GM19438 (cell line): ENCODE data around the gene ARHGAP45.
A peak's percentile ranks its signal among the peaks of the same experiment; 100 is the strongest.

Source experiments
- ATAC-seq: cut with Tn5 transposase; IDR thresholded peaks from one replicate; pipeline ENCODE4 v1.9.1; 2021; ENCODE audit warnings: low read depth; ENCODE audit not compliant: unreplicated experiment

ARHGAP45 gene

DNA sequence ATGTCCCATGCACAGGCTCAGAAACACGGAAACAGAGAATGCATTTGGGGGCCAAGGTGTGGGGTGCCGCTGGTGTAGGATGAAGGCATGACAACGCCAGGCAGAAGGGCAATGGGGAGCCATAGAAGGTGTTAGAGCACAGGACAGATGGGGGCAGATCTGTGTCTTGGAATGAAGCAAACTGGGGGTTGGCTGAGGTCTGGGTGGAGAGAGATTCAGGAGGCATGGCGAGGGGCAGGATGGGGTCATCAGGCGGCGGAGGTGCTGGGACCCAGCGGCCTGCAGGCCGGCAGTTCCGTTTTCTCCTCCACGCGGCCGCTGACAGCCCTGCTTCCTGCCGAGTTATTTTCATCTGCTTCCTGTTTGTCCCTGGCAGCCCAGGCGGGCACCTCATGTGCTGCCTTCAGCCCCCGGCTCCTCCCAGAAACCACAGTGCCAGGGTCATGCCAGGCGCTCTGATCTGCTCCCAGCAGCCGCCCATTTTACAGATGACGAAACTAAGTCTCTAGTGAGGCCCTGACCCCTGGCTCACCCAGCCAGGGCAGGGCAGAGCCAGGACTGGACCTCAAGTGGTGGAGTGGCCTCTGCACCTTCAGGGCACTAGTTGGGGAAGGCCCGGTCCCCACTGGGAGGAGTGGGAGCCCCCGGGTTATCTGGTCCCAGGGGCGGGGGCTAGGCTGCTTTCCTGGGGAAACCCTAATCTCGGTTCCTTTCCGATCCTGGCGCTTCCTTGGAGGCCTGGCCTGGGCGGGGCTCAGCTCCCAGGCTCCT, 2.2 kb downstream of the ARHGAP45 start:
- no peak for ATAC-seq

GRCh38 chr19:1070576-1070930, 3.6 kb downstream of the ARHGAP45 start:
- ATAC-seq = no peak

GRCh38 chr19:1070931-1071791, 4.2 kb downstream of the ARHGAP45 start:
- no peak for ATAC-seq

DNA sequence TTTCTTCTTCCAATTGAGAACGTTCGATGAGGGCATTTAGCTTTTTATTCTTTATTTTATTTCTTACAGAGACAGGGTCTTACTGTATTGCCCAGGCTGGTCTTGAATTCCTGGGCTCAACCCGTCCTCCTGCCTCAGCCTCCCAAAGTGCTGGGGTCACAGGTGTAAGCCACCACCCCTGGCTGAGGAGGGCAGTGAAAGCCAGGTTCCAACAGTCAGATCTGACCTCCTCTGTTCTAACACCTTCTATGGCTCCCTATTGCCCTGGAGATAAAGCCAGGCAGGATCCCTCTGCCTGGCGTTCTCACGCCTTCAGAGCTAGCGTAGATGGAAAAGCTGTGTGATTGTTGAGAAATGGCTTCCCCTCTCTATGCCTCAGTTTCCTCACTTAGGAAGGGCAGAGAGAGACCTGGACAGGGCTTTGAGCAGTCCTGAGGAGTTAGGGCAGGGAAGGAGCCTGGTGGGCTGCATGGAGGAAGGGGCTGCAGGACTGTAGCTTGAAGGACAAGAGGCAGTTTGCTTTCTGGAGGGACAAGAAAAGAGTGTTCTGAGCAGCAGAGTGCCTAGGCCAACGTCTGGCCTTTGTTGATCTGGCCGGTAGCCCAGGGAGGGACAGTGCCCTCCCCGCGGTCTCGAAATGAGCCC, 5.5 kb downstream of the ARHGAP45 start:
- ATAC-seq = no peak

DNA sequence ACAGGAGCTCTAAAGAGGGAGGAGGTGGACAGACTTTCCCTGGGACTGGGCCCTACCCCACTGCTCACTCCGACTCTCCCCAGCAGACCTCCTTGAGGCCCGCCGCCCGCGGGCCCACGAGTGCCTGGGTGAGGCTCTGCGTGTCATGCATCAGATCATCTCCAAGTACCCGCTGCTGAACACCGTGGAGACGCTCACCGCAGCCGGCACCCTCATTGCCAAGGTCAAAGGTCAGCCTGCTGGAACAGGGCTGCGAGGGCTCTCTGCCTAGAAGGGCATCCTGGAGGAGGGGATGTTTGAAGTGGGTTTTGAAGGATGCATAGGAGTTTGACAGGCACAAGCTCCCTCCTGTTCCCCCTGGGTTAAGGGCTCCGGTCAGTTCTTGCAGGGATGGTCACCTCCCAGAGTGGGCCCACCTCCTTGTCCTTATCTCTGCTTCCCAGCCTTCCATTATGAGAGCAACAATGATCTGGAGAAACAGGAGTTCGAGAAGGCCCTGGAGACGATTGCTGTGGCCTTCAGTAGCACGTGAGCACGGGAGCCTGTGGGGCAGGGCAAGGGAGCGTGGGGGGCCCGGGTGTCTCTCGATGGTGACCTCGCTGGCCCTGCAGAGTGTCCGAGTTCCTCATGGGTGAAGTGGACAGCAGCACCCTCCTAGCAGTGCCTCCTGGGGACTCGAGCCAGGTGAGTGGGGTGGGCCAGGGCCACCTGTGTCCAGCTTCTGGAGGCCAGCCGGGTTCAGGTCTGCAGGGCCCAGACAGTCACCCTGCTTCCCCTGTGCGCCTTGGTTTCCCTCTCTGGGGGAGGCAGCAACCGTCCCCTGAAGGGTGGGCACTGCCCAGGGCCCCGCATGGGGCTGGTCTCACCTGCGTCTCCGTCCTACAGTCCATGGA, 6.3 kb downstream of the ARHGAP45 start:
- no peak for ATAC-seq

DNA sequence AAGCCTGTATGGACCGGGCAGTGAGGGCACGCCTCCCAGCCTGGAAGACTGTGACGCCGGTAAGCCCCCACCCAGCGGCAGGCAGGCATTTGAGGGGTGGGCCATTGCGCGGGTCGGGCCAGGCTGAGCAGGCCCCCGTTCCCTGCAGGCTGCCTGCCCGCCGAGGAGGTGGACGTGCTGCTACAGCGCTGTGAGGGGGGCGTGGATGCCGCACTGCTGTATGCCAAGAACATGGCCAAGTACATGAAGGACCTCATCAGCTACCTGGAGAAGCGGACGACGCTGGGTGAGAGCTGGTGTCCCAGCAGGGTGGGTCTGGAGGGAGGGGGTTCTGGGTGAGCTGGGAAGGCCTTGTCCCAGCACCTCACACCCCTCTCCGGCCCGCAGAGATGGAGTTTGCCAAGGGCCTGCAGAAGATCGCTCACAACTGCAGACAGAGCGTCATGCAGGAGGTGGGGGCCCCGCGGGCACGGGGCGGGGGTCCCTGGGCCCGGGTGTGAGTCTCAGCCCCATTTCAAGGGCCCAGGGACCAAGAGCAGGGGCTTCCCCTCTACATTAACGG, 7.1 kb downstream of the ARHGAP45 start:
- ATAC-seq = no peak

GRCh38 chr19:1074544-1075283, 7.7 kb downstream of the ARHGAP45 start:
- no peak for ATAC-seq

- ATAC-seq = no peak
Observed at GRCh38 chr19:1076046-1076386, 9.0 kb downstream of the ARHGAP45 start.

DNA sequence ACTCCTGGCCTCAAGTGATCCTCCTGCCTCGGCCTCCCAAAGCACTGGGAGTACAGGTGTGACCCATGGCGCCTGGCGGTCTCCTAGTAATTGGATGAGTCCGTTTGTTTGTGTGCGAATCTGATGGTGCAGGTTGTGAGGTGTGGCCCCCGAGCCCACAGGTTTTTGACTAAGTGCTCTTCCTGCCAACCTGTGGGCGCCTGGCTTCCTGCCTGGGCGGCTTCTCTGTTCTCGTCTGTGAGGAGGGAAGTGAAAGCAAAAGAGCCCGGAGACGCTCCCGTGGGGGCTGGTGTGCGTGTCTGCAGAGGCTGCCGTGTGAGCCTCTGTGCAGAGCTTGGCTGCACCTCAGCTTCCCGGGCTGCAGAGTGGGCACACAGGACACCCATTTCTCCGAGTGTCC, 10.0 kb downstream of the ARHGAP45 start:
- ATAC-seq = peak; percentile 52

DNA sequence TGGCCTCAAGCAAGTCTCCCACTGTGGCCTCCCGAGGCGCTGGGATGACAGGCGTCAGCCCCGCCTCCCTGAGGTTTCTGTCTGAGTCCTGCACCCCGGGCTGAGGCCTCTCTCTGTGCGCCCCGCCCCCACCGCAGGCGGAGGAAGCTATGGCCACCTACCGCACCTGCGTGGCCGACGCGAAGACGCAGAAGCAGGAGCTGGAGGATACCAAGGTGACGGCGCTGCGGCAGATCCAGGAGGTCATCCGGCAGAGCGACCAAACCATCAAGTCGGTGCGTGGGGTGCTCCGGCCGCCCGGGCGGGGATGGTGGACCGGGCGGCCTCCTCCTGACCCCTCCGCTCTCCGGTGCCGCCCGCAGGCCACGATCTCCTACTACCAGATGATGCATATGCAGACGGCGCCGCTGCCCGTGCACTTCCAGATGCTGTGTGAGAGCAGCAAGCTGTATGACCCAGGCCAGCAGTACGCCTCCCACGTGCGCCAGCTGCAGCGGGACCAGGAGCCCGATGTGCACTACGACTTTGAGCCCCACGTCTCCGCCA, 12.7 kb downstream of the ARHGAP45 start:
- no peak for ATAC-seq

DNA sequence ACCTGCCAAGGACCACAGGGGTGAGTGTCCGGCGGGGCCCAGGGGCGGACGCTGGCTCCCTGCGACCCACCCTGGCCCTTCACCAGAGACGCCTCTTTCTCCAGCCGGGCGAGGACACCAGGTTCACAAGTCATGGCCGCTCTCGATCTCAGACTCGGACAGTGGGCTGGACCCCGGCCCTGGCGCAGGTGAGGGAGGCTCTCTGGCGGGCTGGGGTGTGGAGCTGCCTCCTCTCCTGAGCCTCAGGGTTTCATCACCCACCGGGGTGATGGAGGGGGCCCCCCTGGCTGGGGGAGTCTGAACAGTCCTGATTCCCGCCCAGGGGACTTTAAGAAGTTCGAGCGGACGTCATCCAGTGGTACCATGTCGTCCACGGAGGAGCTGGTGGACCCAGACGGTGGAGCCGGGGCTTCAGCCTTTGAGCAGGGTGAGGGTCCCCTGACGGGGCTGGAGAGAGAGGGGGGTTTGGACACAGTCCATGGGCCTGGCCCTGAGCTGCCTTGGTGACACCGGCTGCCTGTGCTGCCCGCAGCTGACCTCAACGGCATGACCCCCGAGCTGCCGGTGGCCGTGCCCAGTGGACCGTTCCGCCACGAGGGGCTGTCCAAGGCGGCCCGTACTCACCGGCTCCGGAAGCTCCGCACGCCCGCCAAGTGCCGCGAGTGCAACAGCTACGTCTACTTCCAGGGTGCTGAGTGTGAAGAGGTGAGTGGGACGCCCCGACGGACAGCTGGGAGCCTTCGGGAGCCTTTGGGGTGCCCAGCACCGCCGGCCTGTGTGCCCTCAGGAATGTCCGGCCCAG, 13.6 kb downstream of the ARHGAP45 start:
- no peak for ATAC-seq

DNA sequence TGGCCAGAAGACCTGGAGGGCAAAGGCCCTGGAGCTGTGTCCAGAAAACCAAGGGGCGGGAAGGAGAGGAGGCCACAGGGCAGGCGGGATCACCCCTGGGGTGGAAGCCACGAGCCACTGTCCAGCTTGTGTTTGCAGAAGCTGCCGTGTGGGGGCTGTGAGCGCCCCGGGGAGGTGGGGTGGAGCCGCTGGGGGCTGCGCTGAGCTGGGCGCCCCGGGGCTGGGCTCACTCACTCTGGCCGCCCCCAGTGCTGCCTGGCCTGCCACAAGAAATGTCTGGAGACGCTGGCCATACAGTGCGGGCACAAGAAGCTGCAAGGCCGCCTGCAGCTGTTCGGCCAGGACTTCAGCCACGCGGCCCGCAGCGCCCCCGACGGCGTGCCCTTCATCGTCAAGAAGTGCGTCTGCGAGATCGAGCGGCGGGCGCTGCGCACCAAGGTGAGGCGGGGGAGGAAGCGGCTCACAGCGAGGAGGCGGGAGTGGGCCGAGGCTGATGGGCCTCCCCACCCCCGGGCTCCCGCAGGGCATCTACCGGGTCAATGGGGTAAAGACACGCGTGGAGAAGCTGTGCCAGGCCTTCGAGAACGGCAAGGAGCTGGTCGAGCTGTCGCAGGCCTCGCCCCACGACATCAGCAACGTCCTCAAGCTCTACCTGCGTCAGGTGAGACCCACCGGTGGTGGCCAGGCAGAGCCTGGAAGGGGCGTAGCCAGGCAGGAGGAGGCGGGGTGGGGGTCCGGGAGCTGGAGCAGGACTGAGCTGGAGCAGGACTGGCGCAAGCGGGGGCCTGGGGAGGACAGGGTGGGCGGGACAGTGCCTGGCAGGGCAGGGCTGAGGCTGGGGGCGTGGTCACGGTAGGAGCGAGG, 14.6 kb downstream of the ARHGAP45 start:
- no peak for ATAC-seq

DNA sequence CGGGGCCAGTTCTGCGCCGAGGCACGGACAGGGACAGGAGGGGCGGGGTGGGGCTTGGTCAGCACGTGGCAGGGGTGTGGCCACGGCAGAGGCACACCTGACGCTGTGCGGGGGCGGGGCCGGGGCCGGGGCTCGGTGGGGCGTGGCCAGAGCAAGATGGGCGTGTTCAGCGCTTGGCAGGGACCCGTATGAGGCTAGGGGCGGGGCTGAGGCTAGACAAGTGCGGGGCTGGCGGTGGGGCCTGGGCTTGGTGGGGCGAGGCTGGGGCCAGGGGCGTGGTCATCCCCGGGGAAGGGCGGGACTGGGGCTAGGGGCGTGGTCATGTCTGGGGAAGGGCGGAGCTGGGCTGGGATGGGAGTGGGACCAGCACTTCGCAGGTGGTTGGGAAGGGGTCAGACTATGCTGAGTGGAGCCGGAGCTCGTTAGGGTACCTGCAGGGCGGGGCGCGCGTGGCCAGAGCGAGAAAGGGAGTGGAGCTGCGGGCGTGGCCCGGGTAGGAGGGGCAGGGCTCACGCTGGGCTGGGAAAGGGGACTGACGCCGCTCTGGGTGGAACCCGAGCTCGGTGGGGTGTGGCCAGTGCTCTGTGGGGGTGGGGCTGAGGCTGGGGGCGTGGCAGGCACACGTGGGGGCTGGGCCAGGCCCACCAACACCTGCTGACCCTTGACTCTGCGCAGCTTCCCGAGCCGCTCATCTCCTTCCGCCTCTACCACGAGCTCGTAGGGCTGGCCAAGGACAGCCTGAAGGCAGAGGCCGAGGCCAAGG, 15.4 kb downstream of the ARHGAP45 start:
- no peak for ATAC-seq

DNA sequence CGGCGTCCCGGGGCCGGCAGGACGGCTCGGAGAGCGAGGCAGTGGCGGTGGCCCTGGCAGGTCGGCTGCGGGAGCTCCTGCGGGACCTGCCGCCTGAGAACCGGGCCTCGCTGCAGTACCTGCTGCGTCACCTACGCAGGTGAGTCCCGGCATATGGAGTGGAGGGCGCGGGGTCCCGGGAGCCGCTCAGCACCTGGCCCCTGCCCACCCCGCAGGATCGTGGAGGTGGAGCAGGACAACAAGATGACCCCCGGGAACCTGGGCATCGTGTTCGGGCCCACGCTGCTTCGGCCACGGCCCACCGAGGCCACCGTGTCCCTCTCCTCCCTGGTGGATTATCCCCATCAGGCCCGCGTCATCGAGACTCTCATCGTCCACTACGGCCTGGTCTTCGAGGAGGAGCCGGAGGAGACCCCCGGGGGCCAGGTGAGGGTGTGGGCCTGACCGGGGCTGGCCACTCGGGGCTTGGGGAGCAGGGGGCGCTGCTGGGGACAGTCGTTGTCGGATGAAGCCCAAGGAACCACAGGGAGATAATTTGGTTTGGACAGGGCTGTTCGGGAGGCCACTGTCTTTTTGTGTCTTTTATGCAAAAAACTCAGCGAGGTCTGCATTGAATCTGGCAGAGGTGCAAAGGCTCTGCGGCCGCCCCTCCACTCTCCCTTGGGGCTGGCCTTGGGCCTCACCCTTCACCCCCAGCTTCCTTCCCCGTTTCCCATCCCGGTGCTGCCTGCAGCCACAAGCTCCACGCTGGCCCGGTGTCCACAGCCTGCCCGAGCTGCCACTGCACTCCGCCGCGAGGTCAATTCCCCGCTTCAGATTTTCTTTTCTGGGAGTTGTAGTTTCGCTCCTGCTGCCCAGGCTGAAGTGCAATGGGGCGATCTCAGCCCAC, 16.2 kb downstream of the ARHGAP45 start:
- ATAC-seq = no peak

DNA sequence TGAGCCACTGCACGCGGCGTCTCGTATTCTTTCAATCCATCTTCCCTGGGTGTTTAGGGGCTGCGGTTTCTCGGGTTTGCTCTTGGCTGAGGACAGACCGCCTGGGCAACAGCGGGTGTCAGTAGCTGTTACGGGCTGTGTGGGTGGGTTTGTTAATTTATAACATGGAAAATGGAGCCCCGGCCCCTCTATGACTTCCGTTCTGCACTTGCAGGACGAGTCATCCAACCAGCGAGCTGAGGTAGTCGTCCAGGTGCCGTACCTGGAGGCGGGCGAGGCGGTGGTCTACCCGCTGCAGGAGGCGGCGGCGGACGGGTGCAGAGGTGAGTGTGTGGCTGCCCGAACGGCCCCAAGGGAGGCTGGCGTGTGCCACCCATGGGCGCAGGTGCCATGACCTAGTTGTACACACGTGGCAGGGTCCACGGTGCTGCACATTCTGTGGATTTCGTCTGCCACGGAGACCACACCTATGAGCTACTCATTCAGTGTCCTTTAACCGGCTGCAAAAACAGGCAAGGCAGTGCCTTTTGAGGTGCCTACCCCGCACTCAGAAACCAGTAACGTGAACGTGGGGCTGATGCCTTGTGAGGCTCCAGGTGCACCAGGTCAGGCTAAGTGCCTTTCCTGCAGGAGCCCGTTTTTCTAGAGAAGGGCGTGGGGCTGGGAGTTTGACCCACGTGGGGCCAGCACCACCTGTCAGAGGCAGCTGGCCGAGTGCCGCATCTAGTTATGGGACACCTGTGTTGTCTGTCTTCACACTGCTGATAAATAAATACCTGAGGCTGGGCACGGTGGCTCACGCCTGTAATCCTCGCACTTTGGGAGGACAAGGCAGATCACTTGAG, 17.3 kb downstream of the ARHGAP45 start:
- ATAC-seq = no peak
